Measurements from ENCODE around the gene ANAPC2.
A peak's percentile ranks its signal among the peaks of the same experiment; 100 is the strongest.

The ANAPC2 gene

GRCh38 chr9:137193771-137194170 lies 5.4 kb upstream of the ANAPC2 start:
- TF ChIP-seq CTCF (IDR thresholded peaks at IDR 0.05; ENCODE audit: low read depth, low read length) (no peak), MAX (IDR thresholded peaks at IDR 0.05; ENCODE audit: low read depth, low read length) (no peak), MYC (IDR thresholded peaks at IDR 0.05; ENCODE audit: low read depth, low read length) (no peak), POLR2A (IDR thresholded peaks at IDR 0.05; ENCODE audit: extremely low read depth, insufficient read length) (no peak)
- no peak overlapping the region for H3K4me3 ChIP-seq (ENCODE audit: low read depth, low read length)
- DNase-seq (ENCODE audit: low read depth) = no peak

- no peak for TF ChIP-seq MAX (IDR thresholded peaks at IDR 0.05; ENCODE audit: low read depth, low read length)
- no peak for TF ChIP-seq MYC (IDR thresholded peaks at IDR 0.05; ENCODE audit: low read depth, low read length)
- TF ChIP-seq CTCF (IDR thresholded peaks at IDR 0.05; ENCODE audit: low read depth, low read length) = no peak
- TF ChIP-seq POLR2A (IDR thresholded peaks at IDR 0.05; ENCODE audit: extremely low read depth, insufficient read length) = no peak
- no peak for DNase-seq (ENCODE audit: low read depth)
Measured at GRCh38 chr9:137192859-137193258, 4.5 kb upstream of the ANAPC2 start.

GRCh38 chr9:137192448-137192780 lies 4.1 kb upstream of the ANAPC2 start:
- no peak for TF ChIP-seq MAX (IDR thresholded peaks at IDR 0.05; ENCODE audit: low read depth, low read length)
- TF ChIP-seq POLR2A (IDR thresholded peaks at IDR 0.05; ENCODE audit: extremely low read depth, insufficient read length) = no peak
- no peak for TF ChIP-seq CTCF (IDR thresholded peaks at IDR 0.05; ENCODE audit: low read depth, low read length)
- no peak for TF ChIP-seq MYC (IDR thresholded peaks at IDR 0.05; ENCODE audit: low read depth, low read length)
- no peak overlapping the region for H3K4me3 ChIP-seq (ENCODE audit: low read depth, low read length)
- no peak for DNase-seq (ENCODE audit: low read depth)

More at GRCh38 chr9:137192859-137193258, 4.5 kb upstream of the ANAPC2 start:
- no peak overlapping the region for H3K4me3 ChIP-seq (ENCODE audit: low read depth, low read length)

- TF ChIP-seq CTCF (IDR thresholded peaks at IDR 0.05; ENCODE audit: low read depth, low read length) = no peak
- no peak for TF ChIP-seq MYC (IDR thresholded peaks at IDR 0.05; ENCODE audit: low read depth, low read length)
- TF ChIP-seq MAX (IDR thresholded peaks at IDR 0.05; ENCODE audit: low read depth, low read length) = no peak
- TF ChIP-seq POLR2A (IDR thresholded peaks at IDR 0.05; ENCODE audit: extremely low read depth, insufficient read length) = no peak
- no peak overlapping the region for H3K4me3 ChIP-seq (ENCODE audit: low read depth, low read length)
- DNase-seq (ENCODE audit: low read depth) = no peak
Measured at GRCh38 chr9:137191691-137192447, 3.5 kb upstream of the ANAPC2 start.

- no peak for TF ChIP-seq MYC (IDR thresholded peaks at IDR 0.05; ENCODE audit: low read depth, low read length)
Measured at GRCh38 chr9:137191245-137191644, 2.9 kb upstream of the ANAPC2 start.

GRCh38 chr9:137190315-137190856 lies 2.0 kb upstream of the ANAPC2 start:
- no peak for TF ChIP-seq MYC (IDR thresholded peaks at IDR 0.05; ENCODE audit: low read depth, low read length)
- peak; percentile 17 for TF ChIP-seq CTCF (IDR thresholded peaks at IDR 0.05; ENCODE audit: low read depth, low read length)
- DNase-seq (ENCODE audit: low read depth) = peak; percentile 38
- H3K4me3 ChIP-seq (ENCODE audit: low read depth, low read length) = no peak overlapping the region

More at GRCh38 chr9:137191245-137191644, 2.9 kb upstream of the ANAPC2 start:
- no peak for DNase-seq (ENCODE audit: low read depth)
- no peak overlapping the region for H3K4me3 ChIP-seq (ENCODE audit: low read depth, low read length)
